WTC11 (cell line): ENCODE results near the gene RASSF3. TPM values are rescaled to one million over a fixed set of nuclear protein-coding genes. Genes with fewer than 3 reads are reported as not detected.

ENCODE experiments used
- ATAC-seq: fragments of 200-7000 bp; cut with Tn5 transposase; 2 replicates; pipeline ENCODE4 v1.10.0; 2021; ENCODE audit warnings: mild to moderate bottlenecking, moderate library complexity
- CTCF ChIA-PET: fragments of 300-600 bp; sonication (Branson Sonifier 250); formaldehyde crosslinking; loops from one replicate; lab custom pipeline; 2021; ENCODE audit warnings: antibody characterized with exemption; lab: Charles Lee
- POLR2A ChIA-PET: fragments of 350-600 bp; sonication (Branson Sonifier 250); formaldehyde crosslinking; loops from one replicate; lab custom pipeline; 2021; ENCODE audit warnings: antibody characterized with exemption; lab: Charles Lee
- DNase-seq: peaks from one replicate; pipeline ENCODE4 v3.0.0; 2021; ENCODE audit warnings: low spot score
- H3K27ac Mint-ChIP-seq: 2 replicates; pipeline ENCODE4 v1.8.0; 2021; ENCODE audit warnings: mixed read lengths
- H3K27me3 Mint-ChIP-seq: 2 replicates; pipeline ENCODE4 v1.8.0; 2021; ENCODE audit warnings: low read depth, mild to moderate bottlenecking, moderate library complexity, mixed read lengths
- H3K36me3 Mint-ChIP-seq: 2 replicates; pipeline ENCODE4 v1.8.0; 2021; ENCODE audit warnings: mixed read lengths
- H3K4me1 Mint-ChIP-seq: 2 replicates; pipeline ENCODE4 v1.8.0; 2022; ENCODE audit warnings: mixed read lengths
- H3K4me3 Mint-ChIP-seq: 2 replicates; pipeline ENCODE4 v1.8.0; 2021; ENCODE audit warnings: mild to moderate bottlenecking, moderate library complexity, mixed read lengths
- H3K9me3 Mint-ChIP-seq: 2 replicates; pipeline ENCODE4 v1.8.0; 2021; ENCODE audit warnings: mixed read lengths
- AFF4 ChIP-seq: sonication (generic); formaldehyde crosslinking; IDR thresholded peaks from 2 replicates; pipeline ENCODE4 v1.8.1; 2023; ENCODE audit warnings: mild to moderate bottlenecking, missing genetic modification reagents, borderline replicate concordance
- ATF3 ChIP-seq: sonication (generic); formaldehyde crosslinking; conservative IDR thresholded peaks from 2 replicates; pipeline ENCODE4 v1.8.1; 2022; ENCODE audit warnings: mild to moderate bottlenecking, missing genetic modification reagents
- CREB1 ChIP-seq: sonication (generic); formaldehyde crosslinking; IDR thresholded peaks from 2 replicates; pipeline ENCODE4 v1.8.0; 2023; ENCODE audit warnings: mild to moderate bottlenecking, missing genetic modification reagents
- E2F4 ChIP-seq: sonication (generic); formaldehyde crosslinking; IDR thresholded peaks from 2 replicates; pipeline ENCODE4 v1.8.1; 2022; ENCODE audit warnings: low read depth, mild to moderate bottlenecking, moderate library complexity, missing genetic modification reagents, borderline replicate concordance
- E2F5 ChIP-seq: sonication (generic); formaldehyde crosslinking; IDR thresholded peaks from 2 replicates; pipeline ENCODE4 v1.8.1; 2022; ENCODE audit warnings: mild to moderate bottlenecking, moderate library complexity, missing genetic modification reagents
- IRF1 ChIP-seq: sonication (generic); formaldehyde crosslinking; IDR thresholded peaks from 2 replicates; pipeline ENCODE4 v1.8.0; 2023; ENCODE audit warnings: missing genetic modification reagents
- MXD4 ChIP-seq: fragments of 250-450 bp; sonication (Bioruptor Pico); IDR thresholded peaks from 2 replicates; pipeline ENCODE4 v1.8.0; 2021; ENCODE audit warnings: mild to moderate bottlenecking, moderate library complexity, borderline replicate concordance
- NFYB ChIP-seq: sonication (generic); formaldehyde crosslinking; conservative IDR thresholded peaks from 2 replicates; pipeline ENCODE4 v1.8.0; 2022; ENCODE audit warnings: low read depth, missing genetic modification reagents
- OVOL2 ChIP-seq: fragments of 250-450 bp; sonication (Bioruptor Pico); IDR thresholded peaks from 2 replicates; pipeline ENCODE4 v1.9.0; 2021; ENCODE audit warnings: mild to moderate bottlenecking, borderline replicate concordance
- USF2 ChIP-seq: sonication (generic); formaldehyde crosslinking; IDR thresholded peaks from 2 replicates; pipeline ENCODE4 v1.8.1; 2023; ENCODE audit warnings: mild to moderate bottlenecking, missing genetic modification reagents, moderate library complexity
- ZBTB43 ChIP-seq: sonication (generic); formaldehyde crosslinking; IDR thresholded peaks from 2 replicates; pipeline ENCODE4 v1.8.1; 2023; ENCODE audit warnings: mild to moderate bottlenecking, missing genetic modification reagents
- ZNF138 ChIP-seq: sonication (generic); formaldehyde crosslinking; conservative IDR thresholded peaks from 2 replicates; pipeline ENCODE4 v1.8.1; 2022; ENCODE audit warnings: mild to moderate bottlenecking, moderate library complexity, missing genetic modification reagents
- ZNF219 ChIP-seq: sonication (generic); formaldehyde crosslinking; IDR thresholded peaks from 2 replicates; pipeline ENCODE4 v1.8.0; 2023; ENCODE audit warnings: missing genetic modification reagents, mild to moderate bottlenecking, borderline replicate concordance
- ZNF232 ChIP-seq: sonication (generic); formaldehyde crosslinking; IDR thresholded peaks from 2 replicates; pipeline ENCODE4 v1.8.0; 2022; ENCODE audit warnings: mild to moderate bottlenecking, missing genetic modification reagents
- ZNF317 ChIP-seq: sonication (generic); formaldehyde crosslinking; IDR thresholded peaks from 2 replicates; pipeline ENCODE4 v1.8.1; 2023; ENCODE audit warnings: low read depth, mild to moderate bottlenecking, moderate library complexity, missing genetic modification reagents, borderline replicate concordance
- ZNF416 ChIP-seq: fragments of 250-450 bp; sonication (Bioruptor Pico); IDR thresholded peaks from 2 replicates; pipeline ENCODE4 v1.9.0; 2021; ENCODE audit warnings: mild to moderate bottlenecking, inconsistent platforms
- total RNA-seq: library from RNA; stranded (reverse); gene quantifications from 3 replicates; pipeline ENCODE4 v1.2.3, GENCODE V29; 2021

Gene RASSF3
- total RNA-seq, 1 experiment from 2014 or later = 54.7 TPM

- ChIA-PET CTCF (interaction anchor here (0.5 to 1.6 kb wide), 5 partner anchors 89 to 147 kb away, joined by 3 to 5 read pairs (median 3); no protein-coding TSS in a partner anchor), POLR2A (interaction anchor here (1.2 kb wide), 1 partner anchor 81 kb away, joined by 3 read pairs; no protein-coding TSS in a partner anchor)
- Mint-ChIP-seq H3K27me3 (no peaks in the 10 kb centered on the region), H3K4me1 (peaks cover 55% of the 10 kb centered on the region), H3K36me3 (peaks cover 25% of the 10 kb centered on the region), H3K4me3 (peak overlapping the region; percentile 50), H3K27ac (peak overlapping the region; percentile 96), H3K9me3 (no peaks in the 10 kb centered on the region)
- TF ChIP-seq ZNF219 (no peak), NFYB (CRISPR knock-in tag) (no peak), OVOL2 (CRISPR knock-in tag) (no peak), ZNF416 (CRISPR knock-in tag) (no peak), USF2 (CRISPR knock-in tag) (no peak), E2F4 (no peak), IRF1 (CRISPR knock-in tag) (no peak), AFF4 (CRISPR knock-in tag) (no peak), CREB1 (no peak), ZNF317 (no peak), ZNF232 (no peak), ZNF138 (no peak), E2F5 (CRISPR knock-in tag) (no peak), MXD4 (no peak), ZBTB43 (CRISPR knock-in tag) (no peak), ATF3 (no peak)
- peak; percentile 10; the same call in 1 of the 2 replicates for ATAC-seq
- no peak for DNase-seq
Observed at GRCh38 chr12:64691795-64692583, 81.7 kb downstream of the RASSF3 start.
